ENCODE results near the gene CACNA1H.

DNA sequence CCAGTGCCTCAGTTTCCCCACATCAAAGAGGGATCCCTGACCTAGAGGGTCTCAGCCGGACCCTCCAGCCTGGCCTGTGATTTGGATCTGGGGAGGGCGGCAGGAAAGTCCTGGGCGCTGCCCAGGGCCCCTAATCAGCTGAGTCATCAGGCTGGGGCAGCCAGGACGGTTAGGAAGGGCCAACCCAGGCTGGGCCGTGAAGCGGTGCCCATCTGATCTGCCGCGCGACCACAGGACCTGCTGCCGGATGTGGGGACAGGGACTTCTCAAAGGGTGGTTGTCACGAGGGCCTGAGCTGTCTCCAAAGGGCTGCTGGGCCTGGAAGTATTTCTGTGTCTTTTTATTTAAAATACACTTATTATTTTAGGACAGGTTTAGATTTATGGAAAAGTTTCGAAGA is 92.0 kb downstream of the CACNA1H start:
- TF ChIP-seq, protein P1, sequence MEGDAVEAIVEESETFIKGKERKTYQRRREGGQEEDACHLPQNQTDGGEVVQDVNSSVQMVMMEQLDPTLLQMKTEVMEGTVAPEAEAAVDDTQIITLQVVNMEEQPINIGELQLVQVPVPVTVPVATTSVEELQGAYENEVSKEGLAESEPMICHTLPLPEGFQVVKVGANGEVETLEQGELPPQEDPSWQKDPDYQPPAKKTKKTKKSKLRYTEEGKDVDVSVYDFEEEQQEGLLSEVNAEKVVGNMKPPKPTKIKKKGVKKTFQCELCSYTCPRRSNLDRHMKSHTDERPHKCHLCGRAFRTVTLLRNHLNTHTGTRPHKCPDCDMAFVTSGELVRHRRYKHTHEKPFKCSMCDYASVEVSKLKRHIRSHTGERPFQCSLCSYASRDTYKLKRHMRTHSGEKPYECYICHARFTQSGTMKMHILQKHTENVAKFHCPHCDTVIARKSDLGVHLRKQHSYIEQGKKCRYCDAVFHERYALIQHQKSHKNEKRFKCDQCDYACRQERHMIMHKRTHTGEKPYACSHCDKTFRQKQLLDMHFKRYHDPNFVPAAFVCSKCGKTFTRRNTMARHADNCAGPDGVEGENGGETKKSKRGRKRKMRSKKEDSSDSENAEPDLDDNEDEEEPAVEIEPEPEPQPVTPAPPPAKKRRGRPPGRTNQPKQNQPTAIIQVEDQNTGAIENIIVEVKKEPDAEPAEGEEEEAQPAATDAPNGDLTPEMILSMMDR (IDR thresholded peaks at IDR 0.05; ENCODE audit: insufficient read depth, low read length, poor library complexity, severe bottlenecking) = no peak
- TF ChIP-seq EZH2phosphoT487 (conservative IDR thresholded peaks at IDR 0.05; ENCODE audit: low read length) = no peak

Measured in SU-DHL-6 (cell line).